VCaP (cell line): Measurements from ENCODE around the gene NAIF1.

ENCODE experiments used
- H3K27ac ChIP-seq: fragments of 450-650 bp; 2 replicates; pipeline ENCODE4 v1.5.1; 2017
- CTCF ChIP-seq: fragments of 450-650 bp; conservative IDR thresholded peaks from 2 replicates; pipeline ENCODE4 v1.5.1; 2017; ENCODE audit warnings: mild to moderate bottlenecking, moderate library complexity

The NAIF1 gene

GRCh38 chr9:128104171-128104618 lies 37.1 kb upstream of the NAIF1 start:
- no peak for TF ChIP-seq CTCF
- peak overlapping the region; percentile 28; the same call in 1 of the 2 replicates for H3K27ac ChIP-seq

GRCh38 chr9:128103589-128103962 lies 36.5 kb upstream of the NAIF1 start:
- peak overlapping the region; percentile 28 for H3K27ac ChIP-seq
- TF ChIP-seq CTCF, result peak; percentile 65

- no peak for TF ChIP-seq CTCF
- peak overlapping the region; percentile 28 for H3K27ac ChIP-seq
These were observed 35.9 kb upstream of the NAIF1 start for GRCh38 chr9:128102861-128103588.

GRCh38 chr9:128102196-128102595 lies 35.1 kb upstream of the NAIF1 start:
- no peak for TF ChIP-seq CTCF
- peak overlapping the region; percentile 28 for H3K27ac ChIP-seq

GRCh38 chr9:128101690-128102089 lies 34.6 kb upstream of the NAIF1 start:
- no peak for TF ChIP-seq CTCF
- no peak overlapping the region for H3K27ac ChIP-seq

GRCh38 chr9:128101231-128101661 lies 34.1 kb upstream of the NAIF1 start:
- H3K27ac ChIP-seq, result peak overlapping the region; percentile 34; the same call in 1 of the 2 replicates
- no peak for TF ChIP-seq CTCF

- TF ChIP-seq CTCF, result no peak
- peak overlapping the region; percentile 34; the same call in 1 of the 2 replicates for H3K27ac ChIP-seq
These were observed 33.5 kb upstream of the NAIF1 start for GRCh38 chr9:128100581-128100980.
